Uterus (tissue), 2 donors: ENCODE measurements around the gene C10orf90.

Source experiments
- POLR2A ChIP-seq, 2 donors: fragments of 450-650 bp; IDR thresholded peaks; one replicate each; pipeline ENCODE4 v1.6.1; 2016; ENCODE audit warnings: antibody characterized with exemption in 2 of 2, mild to moderate bottlenecking in 1 of 2, moderate library complexity in 1 of 2
- TF ChIP-seq, protein P1 (sequence below), 4 experiments: fragments of 200-600 bp in 2 of 4; fragments of 450-650 bp in 2 of 4; sonication (generic) in 2 of 4; IDR thresholded peaks; one replicate each; pipeline ENCODE4 v1.5.1; 2016 to 2019; ENCODE audit warnings: antibody characterized with exemption in 4 of 4, mild to moderate bottlenecking in 2 of 4, moderate library complexity in 1 of 4

DNA sequence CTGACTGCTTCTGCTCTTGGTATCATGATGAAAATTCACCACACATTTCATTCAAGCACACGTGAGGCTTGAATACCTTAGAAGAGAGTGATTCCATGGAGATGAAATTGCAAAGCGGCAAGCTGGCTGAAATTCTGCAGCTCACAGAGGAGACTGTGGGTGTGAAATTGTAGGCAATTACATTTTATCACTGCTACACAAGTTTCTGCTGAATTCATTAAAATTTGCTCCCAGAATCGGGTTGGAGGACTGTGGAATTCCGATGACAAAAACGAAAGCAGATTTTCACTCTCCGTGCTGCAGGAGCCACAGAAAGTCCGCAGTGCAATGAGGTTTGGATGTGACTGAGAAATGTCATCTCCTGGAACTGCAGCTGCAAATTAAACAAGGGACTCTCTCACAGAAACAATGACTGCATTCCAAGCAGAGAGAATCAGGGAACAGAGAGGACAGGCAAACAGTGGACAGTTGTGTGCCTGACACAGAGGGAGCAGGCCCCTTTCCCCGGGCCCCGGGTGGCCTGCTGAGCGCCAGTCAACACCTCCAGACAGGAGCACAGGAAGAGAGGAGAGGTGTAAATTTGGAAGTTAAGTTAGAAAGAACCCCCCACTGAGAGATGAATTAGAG lies 109.1 kb downstream of the C10orf90 start:
- TF ChIP-seq, protein P1, sequence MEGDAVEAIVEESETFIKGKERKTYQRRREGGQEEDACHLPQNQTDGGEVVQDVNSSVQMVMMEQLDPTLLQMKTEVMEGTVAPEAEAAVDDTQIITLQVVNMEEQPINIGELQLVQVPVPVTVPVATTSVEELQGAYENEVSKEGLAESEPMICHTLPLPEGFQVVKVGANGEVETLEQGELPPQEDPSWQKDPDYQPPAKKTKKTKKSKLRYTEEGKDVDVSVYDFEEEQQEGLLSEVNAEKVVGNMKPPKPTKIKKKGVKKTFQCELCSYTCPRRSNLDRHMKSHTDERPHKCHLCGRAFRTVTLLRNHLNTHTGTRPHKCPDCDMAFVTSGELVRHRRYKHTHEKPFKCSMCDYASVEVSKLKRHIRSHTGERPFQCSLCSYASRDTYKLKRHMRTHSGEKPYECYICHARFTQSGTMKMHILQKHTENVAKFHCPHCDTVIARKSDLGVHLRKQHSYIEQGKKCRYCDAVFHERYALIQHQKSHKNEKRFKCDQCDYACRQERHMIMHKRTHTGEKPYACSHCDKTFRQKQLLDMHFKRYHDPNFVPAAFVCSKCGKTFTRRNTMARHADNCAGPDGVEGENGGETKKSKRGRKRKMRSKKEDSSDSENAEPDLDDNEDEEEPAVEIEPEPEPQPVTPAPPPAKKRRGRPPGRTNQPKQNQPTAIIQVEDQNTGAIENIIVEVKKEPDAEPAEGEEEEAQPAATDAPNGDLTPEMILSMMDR (IDR thresholded peaks at IDR 0.05) = no peak
- TF ChIP-seq POLR2A (IDR thresholded peaks at IDR 0.05) = no peak
